ENCODE measurements around the gene ALKBH3. TPM values are rescaled to one million over a fixed set of nuclear protein-coding genes. Genes with fewer than 3 reads are reported as not detected.

The ALKBH3 gene
- total and polyA plus RNA-seq, 2 experiments from 2014 or later, result 10.7 to 10.8 TPM

- DNase-seq (ENCODE audit: low spot score) (no peak), ATAC-seq (no peak)
- H3K36me3 Mint-ChIP-seq (ENCODE audit: low read depth), result no peaks in the 10 kb centered on the region
- Histone ChIP-seq H3K27ac (ENCODE audit: low read depth) (no peak overlapping the region), H3F3A (replicated peaks; ENCODE audit: low read depth) (no peaks in the 10 kb centered on the region), H3K36me3 (ENCODE audit: insufficient read depth) (no peaks in the 10 kb centered on the region), H3K27me3 (ENCODE audit: insufficient read depth) (peaks cover 6% of the 10 kb centered on the region), H3K9me2 (ENCODE audit: insufficient read depth) (no peaks in the 10 kb centered on the region), H4K20me1 (replicated peaks; ENCODE audit: insufficient read depth) (no peaks in the 10 kb centered on the region), H3K4me3 (no peak overlapping the region), H2AFZ (no peak overlapping the region), H3K4me1 (ENCODE audit: insufficient read depth) (no peaks in the 10 kb centered on the region), H3K4me2 (no peak overlapping the region), H3K79me2 (replicated peaks; ENCODE audit: insufficient read depth) (no peaks in the 10 kb centered on the region)
- H3K4me1 Mint-ChIP-seq, result peaks cover 11% of the 10 kb centered on the region
- TF ChIP-seq JUNB (IDR thresholded peaks at IDR 0.05; ENCODE audit: unreplicated experiment) (no peak), STAT1 (IDR thresholded peaks at IDR 0.05; ENCODE audit: unreplicated experiment) (no peak), NANOG (IDR thresholded peaks at IDR 0.05; ENCODE audit: borderline replicate concordance) (no peak), CREB1 (CRISPR knock-in tag; IDR thresholded peaks at IDR 0.05; ENCODE audit: low read depth) (no peak), ZNF114 (CRISPR knock-in tag; IDR thresholded peaks at IDR 0.05) (no peak), POLR2AphosphoS5 (IDR thresholded peaks at IDR 0.05; ENCODE audit: low read depth) (no peak), CTCF (conservative IDR thresholded peaks at IDR 0.05; ENCODE audit: low read depth in 2 of 2) (no peak), EZH2 (IDR thresholded peaks at IDR 0.05; ENCODE audit: low read depth, unreplicated experiment) (no peak), ZNF331 (CRISPR knock-in tag; IDR thresholded peaks at IDR 0.05; ENCODE audit: low read depth) (no peak), EZH2phosphoT487 (IDR thresholded peaks at IDR 0.05; ENCODE audit: unreplicated experiment) (no peak)
- TF ChIP-seq, protein P1, sequence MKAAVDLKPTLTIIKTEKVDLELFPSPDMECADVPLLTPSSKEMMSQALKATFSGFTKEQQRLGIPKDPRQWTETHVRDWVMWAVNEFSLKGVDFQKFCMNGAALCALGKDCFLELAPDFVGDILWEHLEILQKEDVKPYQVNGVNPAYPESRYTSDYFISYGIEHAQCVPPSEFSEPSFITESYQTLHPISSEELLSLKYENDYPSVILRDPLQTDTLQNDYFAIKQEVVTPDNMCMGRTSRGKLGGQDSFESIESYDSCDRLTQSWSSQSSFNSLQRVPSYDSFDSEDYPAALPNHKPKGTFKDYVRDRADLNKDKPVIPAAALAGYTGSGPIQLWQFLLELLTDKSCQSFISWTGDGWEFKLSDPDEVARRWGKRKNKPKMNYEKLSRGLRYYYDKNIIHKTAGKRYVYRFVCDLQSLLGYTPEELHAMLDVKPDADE (IDR thresholded peaks at IDR 0.05), result no peak
- TF ChIP-seq, protein P2, sequence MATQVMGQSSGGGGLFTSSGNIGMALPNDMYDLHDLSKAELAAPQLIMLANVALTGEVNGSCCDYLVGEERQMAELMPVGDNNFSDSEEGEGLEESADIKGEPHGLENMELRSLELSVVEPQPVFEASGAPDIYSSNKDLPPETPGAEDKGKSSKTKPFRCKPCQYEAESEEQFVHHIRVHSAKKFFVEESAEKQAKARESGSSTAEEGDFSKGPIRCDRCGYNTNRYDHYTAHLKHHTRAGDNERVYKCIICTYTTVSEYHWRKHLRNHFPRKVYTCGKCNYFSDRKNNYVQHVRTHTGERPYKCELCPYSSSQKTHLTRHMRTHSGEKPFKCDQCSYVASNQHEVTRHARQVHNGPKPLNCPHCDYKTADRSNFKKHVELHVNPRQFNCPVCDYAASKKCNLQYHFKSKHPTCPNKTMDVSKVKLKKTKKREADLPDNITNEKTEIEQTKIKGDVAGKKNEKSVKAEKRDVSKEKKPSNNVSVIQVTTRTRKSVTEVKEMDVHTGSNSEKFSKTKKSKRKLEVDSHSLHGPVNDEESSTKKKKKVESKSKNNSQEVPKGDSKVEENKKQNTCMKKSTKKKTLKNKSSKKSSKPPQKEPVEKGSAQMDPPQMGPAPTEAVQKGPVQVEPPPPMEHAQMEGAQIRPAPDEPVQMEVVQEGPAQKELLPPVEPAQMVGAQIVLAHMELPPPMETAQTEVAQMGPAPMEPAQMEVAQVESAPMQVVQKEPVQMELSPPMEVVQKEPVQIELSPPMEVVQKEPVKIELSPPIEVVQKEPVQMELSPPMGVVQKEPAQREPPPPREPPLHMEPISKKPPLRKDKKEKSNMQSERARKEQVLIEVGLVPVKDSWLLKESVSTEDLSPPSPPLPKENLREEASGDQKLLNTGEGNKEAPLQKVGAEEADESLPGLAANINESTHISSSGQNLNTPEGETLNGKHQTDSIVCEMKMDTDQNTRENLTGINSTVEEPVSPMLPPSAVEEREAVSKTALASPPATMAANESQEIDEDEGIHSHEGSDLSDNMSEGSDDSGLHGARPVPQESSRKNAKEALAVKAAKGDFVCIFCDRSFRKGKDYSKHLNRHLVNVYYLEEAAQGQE (IDR thresholded peaks at IDR 0.05; ENCODE audit: unreplicated experiment), result no peak
- TF ChIP-seq, protein P3, sequence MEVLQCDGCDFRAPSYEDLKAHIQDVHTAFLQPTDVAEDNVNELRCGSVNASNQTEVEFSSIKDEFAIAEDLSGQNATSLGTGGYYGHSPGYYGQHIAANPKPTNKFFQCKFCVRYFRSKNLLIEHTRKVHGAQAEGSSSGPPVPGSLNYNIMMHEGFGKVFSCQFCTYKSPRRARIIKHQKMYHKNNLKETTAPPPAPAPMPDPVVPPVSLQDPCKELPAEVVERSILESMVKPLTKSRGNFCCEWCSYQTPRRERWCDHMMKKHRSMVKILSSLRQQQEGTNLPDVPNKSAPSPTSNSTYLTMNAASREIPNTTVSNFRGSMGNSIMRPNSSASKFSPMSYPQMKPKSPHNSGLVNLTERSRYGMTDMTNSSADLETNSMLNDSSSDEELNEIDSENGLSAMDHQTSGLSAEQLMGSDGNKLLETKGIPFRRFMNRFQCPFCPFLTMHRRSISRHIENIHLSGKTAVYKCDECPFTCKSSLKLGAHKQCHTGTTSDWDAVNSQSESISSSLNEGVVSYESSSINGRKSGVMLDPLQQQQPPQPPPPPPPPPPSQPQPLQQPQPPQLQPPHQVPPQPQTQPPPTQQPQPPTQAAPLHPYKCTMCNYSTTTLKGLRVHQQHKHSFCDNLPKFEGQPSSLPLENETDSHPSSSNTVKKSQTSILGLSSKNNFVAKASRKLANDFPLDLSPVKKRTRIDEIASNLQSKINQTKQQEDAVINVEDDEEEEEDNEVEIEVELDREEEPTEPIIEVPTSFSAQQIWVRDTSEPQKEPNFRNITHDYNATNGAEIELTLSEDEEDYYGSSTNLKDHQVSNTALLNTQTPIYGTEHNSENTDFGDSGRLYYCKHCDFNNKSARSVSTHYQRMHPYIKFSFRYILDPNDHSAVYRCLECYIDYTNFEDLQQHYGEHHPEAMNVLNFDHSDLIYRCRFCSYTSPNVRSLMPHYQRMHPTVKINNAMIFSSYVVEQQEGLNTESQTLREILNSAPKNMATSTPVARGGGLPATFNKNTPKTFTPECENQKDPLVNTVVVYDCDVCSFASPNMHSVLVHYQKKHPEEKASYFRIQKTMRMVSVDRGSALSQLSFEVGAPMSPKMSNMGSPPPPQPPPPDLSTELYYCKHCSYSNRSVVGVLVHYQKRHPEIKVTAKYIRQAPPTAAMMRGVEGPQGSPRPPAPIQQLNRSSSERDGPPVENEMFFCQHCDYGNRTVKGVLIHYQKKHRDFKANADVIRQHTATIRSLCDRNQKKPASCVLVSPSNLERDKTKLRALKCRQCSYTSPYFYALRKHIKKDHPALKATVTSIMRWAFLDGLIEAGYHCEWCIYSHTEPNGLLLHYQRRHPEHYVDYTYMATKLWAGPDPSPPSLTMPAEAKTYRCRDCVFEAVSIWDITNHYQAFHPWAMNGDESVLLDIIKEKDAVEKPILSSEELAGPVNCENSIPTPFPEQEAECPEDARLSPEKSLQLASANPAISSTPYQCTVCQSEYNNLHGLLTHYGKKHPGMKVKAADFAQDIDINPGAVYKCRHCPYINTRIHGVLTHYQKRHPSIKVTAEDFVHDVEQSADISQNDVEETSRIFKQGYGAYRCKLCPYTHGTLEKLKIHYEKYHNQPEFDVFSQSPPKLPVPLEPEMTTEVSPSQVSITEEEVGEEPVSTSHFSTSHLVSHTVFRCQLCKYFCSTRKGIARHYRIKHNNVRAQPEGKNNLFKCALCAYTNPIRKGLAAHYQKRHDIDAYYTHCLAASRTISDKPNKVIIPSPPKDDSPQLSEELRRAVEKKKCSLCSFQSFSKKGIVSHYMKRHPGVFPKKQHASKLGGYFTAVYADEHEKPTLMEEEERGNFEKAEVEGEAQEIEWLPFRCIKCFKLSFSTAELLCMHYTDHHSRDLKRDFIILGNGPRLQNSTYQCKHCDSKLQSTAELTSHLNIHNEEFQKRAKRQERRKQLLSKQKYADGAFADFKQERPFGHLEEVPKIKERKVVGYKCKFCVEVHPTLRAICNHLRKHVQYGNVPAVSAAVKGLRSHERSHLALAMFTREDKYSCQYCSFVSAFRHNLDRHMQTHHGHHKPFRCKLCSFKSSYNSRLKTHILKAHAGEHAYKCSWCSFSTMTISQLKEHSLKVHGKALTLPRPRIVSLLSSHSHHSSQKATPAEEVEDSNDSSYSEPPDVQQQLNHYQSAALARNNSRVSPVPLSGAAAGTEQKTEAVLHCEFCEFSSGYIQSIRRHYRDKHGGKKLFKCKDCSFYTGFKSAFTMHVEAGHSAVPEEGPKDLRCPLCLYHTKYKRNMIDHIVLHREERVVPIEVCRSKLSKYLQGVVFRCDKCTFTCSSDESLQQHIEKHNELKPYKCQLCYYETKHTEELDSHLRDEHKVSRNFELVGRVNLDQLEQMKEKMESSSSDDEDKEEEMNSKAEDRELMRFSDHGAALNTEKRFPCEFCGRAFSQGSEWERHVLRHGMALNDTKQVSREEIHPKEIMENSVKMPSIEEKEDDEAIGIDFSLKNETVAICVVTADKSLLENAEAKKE (CRISPR knock-in tag; IDR thresholded peaks at IDR 0.05), result no peak
- no peak overlapping the region for H3K4me3 Mint-ChIP-seq
- no peak overlapping the region for H3K27ac Mint-ChIP-seq
- peaks cover 6% of the 10 kb centered on the region for H3K27me3 Mint-ChIP-seq (ENCODE audit: insufficient read depth, low read depth, poor library complexity)
- no peaks in the 10 kb centered on the region for H3K9me3 Mint-ChIP-seq
Observed at GRCh38 chr11:43935424-43935979, 54.9 kb downstream of the ALKBH3 start.
